Calu3 (cell line): ENCODE measurements around the gene ABHD1. TPM values are rescaled to one million over a fixed set of nuclear protein-coding genes. Genes with fewer than 3 reads are reported as not detected.

Experiments used
- BruUV-seq: library from RNA; stranded (reverse); fragments of 400-500 nt; replicated peaks from 2 replicates; lab custom pipeline; 2021; lab: Mats Ljungman, UMichigan
- CTCF ChIA-PET: fragments of 300-600 bp; sonication (Branson Sonifier 250); formaldehyde crosslinking; loops from one replicate; lab custom pipeline; 2022; ENCODE audit warnings: antibody characterized with exemption; lab: Charles Lee
- DNase-seq: peaks from one replicate; pipeline ENCODE4 v3.0.0; 2022
- H3K27ac Mint-ChIP-seq: one replicate; pipeline ENCODE4 v1.8.0; 2022; ENCODE audit warnings: mixed read lengths; ENCODE audit not compliant: unreplicated experiment
- H3K27me3 Mint-ChIP-seq: one replicate; pipeline ENCODE4 v1.8.0; 2022; ENCODE audit warnings: mixed read lengths; ENCODE audit not compliant: unreplicated experiment
- H3K36me3 Mint-ChIP-seq: one replicate; pipeline ENCODE4 v1.8.0; 2022; ENCODE audit warnings: mild to moderate bottlenecking, moderate library complexity, mixed read lengths; ENCODE audit not compliant: insufficient read depth, unreplicated experiment
- H3K4me1 Mint-ChIP-seq: one replicate; pipeline ENCODE4 v1.8.0; 2022; ENCODE audit warnings: mild to moderate bottlenecking, low read depth, mixed read lengths; ENCODE audit not compliant: unreplicated experiment
- H3K4me3 Mint-ChIP-seq: one replicate; pipeline ENCODE4 v1.8.0; 2022; ENCODE audit warnings: mild to moderate bottlenecking, low read depth, moderate library complexity, mixed read lengths; ENCODE audit not compliant: unreplicated experiment
- H3K9me3 Mint-ChIP-seq: one replicate; pipeline ENCODE4 v1.8.0; 2022; ENCODE audit warnings: low read depth, mixed read lengths; ENCODE audit not compliant: unreplicated experiment
- intact Hi-C: fragments of 100-400 bp; cut with micrococcal nuclease; formaldehyde crosslinking; loops from one replicate; pipeline ENCODE4 v1.10.0; 2022; ENCODE audit not compliant: unreplicated experiment
- total RNA-seq: library from RNA; stranded (reverse); gene quantifications from 2 replicates; pipeline ENCODE4 v1.2.3, GENCODE V29; 2022
- TF ChIP-seq, protein P1 (sequence below): fragments of 200-600 bp; IDR thresholded peaks from one replicate; pipeline ENCODE4 v1.8.0; 2022; ENCODE audit warnings: antibody characterized with exemption; ENCODE audit not compliant: unreplicated experiment

ABHD1 gene
- total RNA-seq, 1 experiment from 2014 or later, result 0.64 TPM

- no TSS peak for BruUV-seq
- no peaks in the 10 kb centered on the region for H3K36me3 Mint-ChIP-seq
- DNase-seq, result no peak
- no peak overlapping the region for H3K27ac Mint-ChIP-seq
- no peaks in the 10 kb centered on the region for H3K9me3 Mint-ChIP-seq
- TF ChIP-seq, protein P1, sequence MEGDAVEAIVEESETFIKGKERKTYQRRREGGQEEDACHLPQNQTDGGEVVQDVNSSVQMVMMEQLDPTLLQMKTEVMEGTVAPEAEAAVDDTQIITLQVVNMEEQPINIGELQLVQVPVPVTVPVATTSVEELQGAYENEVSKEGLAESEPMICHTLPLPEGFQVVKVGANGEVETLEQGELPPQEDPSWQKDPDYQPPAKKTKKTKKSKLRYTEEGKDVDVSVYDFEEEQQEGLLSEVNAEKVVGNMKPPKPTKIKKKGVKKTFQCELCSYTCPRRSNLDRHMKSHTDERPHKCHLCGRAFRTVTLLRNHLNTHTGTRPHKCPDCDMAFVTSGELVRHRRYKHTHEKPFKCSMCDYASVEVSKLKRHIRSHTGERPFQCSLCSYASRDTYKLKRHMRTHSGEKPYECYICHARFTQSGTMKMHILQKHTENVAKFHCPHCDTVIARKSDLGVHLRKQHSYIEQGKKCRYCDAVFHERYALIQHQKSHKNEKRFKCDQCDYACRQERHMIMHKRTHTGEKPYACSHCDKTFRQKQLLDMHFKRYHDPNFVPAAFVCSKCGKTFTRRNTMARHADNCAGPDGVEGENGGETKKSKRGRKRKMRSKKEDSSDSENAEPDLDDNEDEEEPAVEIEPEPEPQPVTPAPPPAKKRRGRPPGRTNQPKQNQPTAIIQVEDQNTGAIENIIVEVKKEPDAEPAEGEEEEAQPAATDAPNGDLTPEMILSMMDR, result no peak
- no peak overlapping the region for H3K4me3 Mint-ChIP-seq
- CTCF ChIA-PET, result interaction anchor here (0.6 to 1.5 kb wide), 2 partner anchors 41 to 133 kb away, joined by 3 to 7 read pairs; no protein-coding TSS in a partner anchor
- peaks cover 54% of the 10 kb centered on the region for H3K27me3 Mint-ChIP-seq
- H3K4me1 Mint-ChIP-seq, result no peaks in the 10 kb centered on the region
- intact Hi-C loops, result no loop called here
These were observed 27.1 kb downstream of the ABHD1 start for GRCh38 chr2:27150639-27151230.

- no peaks in the 10 kb centered on the region for H3K4me1 Mint-ChIP-seq
- CTCF ChIA-PET, result interaction anchor here (0.9 to 1.5 kb wide), 3 partner anchors 40 to 128 kb away, joined by 3 to 7 read pairs (median 4); no protein-coding TSS in a partner anchor
- no peak overlapping the region for H3K4me3 Mint-ChIP-seq
- H3K36me3 Mint-ChIP-seq, result no peaks in the 10 kb centered on the region
- H3K27ac Mint-ChIP-seq, result no peak overlapping the region
- DNase-seq, result peak; percentile 13
- intact Hi-C loops, result no loop called here
- no peaks in the 10 kb centered on the region for H3K9me3 Mint-ChIP-seq
- peaks cover 52% of the 10 kb centered on the region for H3K27me3 Mint-ChIP-seq
- TF ChIP-seq, protein P1, result no peak
- no TSS peak for BruUV-seq
These were observed 28.6 kb downstream of the ABHD1 start for GRCh38 chr2:27152102-27152795.

- intact Hi-C loops, result no loop called here
- H3K27me3 Mint-ChIP-seq, result peaks cover 46% of the 10 kb centered on the region
- no peaks in the 10 kb centered on the region for H3K4me1 Mint-ChIP-seq
- H3K27ac Mint-ChIP-seq, result no peak overlapping the region
- H3K36me3 Mint-ChIP-seq, result no peaks in the 10 kb centered on the region
- no TSS peak for BruUV-seq
- CTCF ChIA-PET, result no interaction called here
- TF ChIP-seq, protein P1, result no peak
- DNase-seq, result no peak
- no peak overlapping the region for H3K4me3 Mint-ChIP-seq
- no peaks in the 10 kb centered on the region for H3K9me3 Mint-ChIP-seq
These were observed 29.3 kb downstream of the ABHD1 start for GRCh38 chr2:27152796-27153464.

GRCh38 chr2:27154488-27154887 is 30.9 kb downstream of the ABHD1 start:
- no TSS peak for BruUV-seq
- Mint-ChIP-seq H3K36me3 (no peaks in the 10 kb centered on the region), H3K27me3 (peaks cover 47% of the 10 kb centered on the region), H3K27ac (no peak overlapping the region), H3K4me1 (no peaks in the 10 kb centered on the region), H3K4me3 (no peak overlapping the region), H3K9me3 (no peaks in the 10 kb centered on the region)
- TF ChIP-seq, protein P1, result no peak
- intact Hi-C loops, result no loop called here
- CTCF ChIA-PET, result no interaction called here
- DNase-seq, result no peak
